Peyer's patch (tissue), 4 donors: ENCODE data around the gene RPL36AL. TPM values are rescaled to one million over a fixed set of nuclear protein-coding genes. Genes with fewer than 3 reads are reported as not detected.

ENCODE experiments used
- DNase-seq, 3 donors: peaks; one replicate each; pipeline ENCODE4 v3.0.0-alpha.2; 2017 to 2019
- H3K27ac ChIP-seq, 4 donors: fragments of 200-600 bp; sonication (generic); one replicate each; pipeline ENCODE4 v1.5.1; 2016 to 2019
- H3K27me3 ChIP-seq, 2 donors: fragments of 200-600 bp; sonication (generic); one replicate each; pipeline ENCODE4 v1.5.1; 2019
- H3K36me3 ChIP-seq, 3 donors: fragments of 200-600 bp; sonication (generic); one replicate each; pipeline ENCODE4 v1.5.1; 2016 to 2019
- H3K4me1 ChIP-seq, 4 donors: fragments of 200-600 bp; sonication (generic); one replicate each; pipeline ENCODE4 v1.5.1; 2016 to 2019
- H3K4me3 ChIP-seq, 4 donors: fragments of 200-600 bp; sonication (generic); 1 replicate in 3 of 4; 2 replicates in 1 of 4; pipeline ENCODE4 v1.5.1; 2016 to 2019; ENCODE audit warnings: mild to moderate bottlenecking in 1 of 4
- H3K9me3 ChIP-seq, 4 donors: fragments of 200-600 bp; sonication (generic); one replicate each; pipeline ENCODE4 v1.5.1; 2016 to 2019; ENCODE audit warnings: mild to moderate bottlenecking in 1 of 4
- CTCF ChIP-seq, 6 experiments: fragments of 450-650 bp in 4 of 6; fragments of 200-600 bp in 2 of 6; sonication (generic) in 1 of 6; IDR thresholded peaks; one replicate each; pipeline ENCODE4 v1.5.1; 2017 to 2019; ENCODE audit warnings: antibody characterized with exemption in 6 of 6, mild to moderate bottlenecking in 3 of 6, moderate library complexity in 1 of 6
- POLR2A ChIP-seq, 2 donors: fragments of 450-650 bp; IDR thresholded peaks; one replicate each; pipeline ENCODE4 v1.5.1; 2017; ENCODE audit warnings: antibody characterized with exemption in 2 of 2, mild to moderate bottlenecking in 2 of 2, moderate library complexity in 2 of 2
- total RNA-seq, 4 donors: library from RNA; depleted of rRNA; stranded (reverse); fragments of >200 nt; gene quantifications; one replicate each; pipeline ENCODE4 v1.1.0, GENCODE V29; 2016

Gene RPL36AL
- total RNA-seq, 4 donors from 2014 or later: 117 to 225 (median 169) TPM

DNA sequence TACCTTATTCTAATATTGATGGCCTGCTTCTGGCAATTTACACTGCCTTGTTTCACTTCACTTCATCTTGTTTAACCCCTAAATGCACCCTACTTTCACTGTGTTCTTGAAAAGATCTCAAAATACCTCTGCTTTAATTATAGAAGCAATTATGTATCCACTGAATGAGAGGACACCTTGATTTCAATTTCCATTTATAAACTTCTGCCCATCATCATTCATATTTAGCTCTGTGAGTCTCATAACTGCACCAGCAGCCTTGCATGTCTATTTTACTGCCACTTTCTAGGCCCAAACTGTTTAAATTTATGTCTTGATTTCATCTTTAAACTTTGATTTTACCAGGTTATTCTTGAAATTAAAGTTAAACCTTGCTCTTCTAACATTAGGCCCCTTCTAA is 21.7 kb upstream of the RPL36AL start:
- DNase-seq: no peak
- peaks cover 0 to 24% (median 1%) of the 10 kb centered on the region in 4 donors for H3K4me1 ChIP-seq
- H3K9me3 ChIP-seq: no peaks in the 10 kb centered on the region
- no peaks in the 10 kb centered on the region for H3K27me3 ChIP-seq
- no peaks in the 10 kb centered on the region for H3K36me3 ChIP-seq
- peak overlapping the region in 1 of 4 donors; percentile 31 for H3K4me3 ChIP-seq
- peak overlapping the region in 3 of 4 donors; percentile 55 to 86 (median 82) for H3K27ac ChIP-seq
- TF ChIP-seq POLR2A (IDR thresholded peaks at IDR 0.05) (no peak), CTCF (IDR thresholded peaks at IDR 0.05) (peak in 1 of 6 experiments; percentile 2)

GRCh38 chr14:49641697-49642129 is 21.3 kb upstream of the RPL36AL start:
- H3K36me3 ChIP-seq: no peaks in the 10 kb centered on the region
- no peaks in the 10 kb centered on the region for H3K9me3 ChIP-seq
- peak; percentile 19 to 81 for TF ChIP-seq POLR2A (IDR thresholded peaks at IDR 0.05)
- peak in 2 of 6 experiments; percentile 9 to 25 for TF ChIP-seq CTCF (IDR thresholded peaks at IDR 0.05)
- peak in 2 of 3 donors; percentile 67 to 87 for DNase-seq
- H3K27ac ChIP-seq: peak overlapping the region in 3 of 4 donors; percentile 56 to 86 (median 82)
- H3K4me3 ChIP-seq: peak overlapping the region in 1 of 4 donors; percentile 31
- peaks cover 0 to 24% (median 1%) of the 10 kb centered on the region in 4 donors for H3K4me1 ChIP-seq
- no peaks in the 10 kb centered on the region for H3K27me3 ChIP-seq

DNA sequence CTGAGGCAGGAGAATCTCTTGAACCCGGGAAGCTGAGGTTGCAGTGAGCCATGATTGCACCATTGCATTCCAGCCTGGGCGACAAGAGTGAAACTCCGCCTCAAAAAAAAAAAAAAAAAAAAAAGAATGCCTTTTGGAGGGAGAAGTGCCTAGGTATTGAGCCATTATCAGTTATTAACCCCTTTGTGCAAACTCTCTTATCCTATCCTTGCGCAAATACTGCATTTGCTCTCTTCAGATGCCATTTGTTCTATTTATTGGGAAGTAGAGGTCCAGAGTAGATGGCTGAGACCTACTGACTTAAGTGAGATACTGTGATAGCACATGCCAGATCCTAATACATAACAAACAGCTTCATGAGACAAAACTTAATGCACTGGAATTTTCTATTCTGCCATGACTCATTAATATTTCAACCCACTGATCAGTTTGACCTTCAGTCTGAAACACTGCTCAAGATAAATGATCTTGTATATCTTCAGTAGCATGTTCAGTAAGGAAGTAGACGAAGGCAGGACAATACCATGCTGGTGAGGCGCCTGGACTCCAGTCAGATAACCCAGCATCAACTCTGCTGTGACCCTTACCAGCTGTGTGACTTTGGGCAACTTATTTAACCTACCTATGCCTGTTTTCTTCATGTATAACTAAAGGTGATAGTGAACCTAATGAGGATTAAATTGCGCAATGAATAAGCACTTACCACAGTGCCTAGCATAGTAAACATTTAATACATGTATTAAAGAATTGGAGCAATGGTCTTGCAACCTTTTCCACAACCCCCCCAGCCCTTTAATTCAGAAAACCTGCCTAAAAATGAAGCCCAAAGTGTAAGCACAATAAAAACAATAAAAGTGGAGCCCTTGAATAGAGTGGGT is 20.4 kb upstream of the RPL36AL start:
- peak; percentile 49 to 84 for TF ChIP-seq POLR2A (IDR thresholded peaks at IDR 0.05)
- TF ChIP-seq CTCF (IDR thresholded peaks at IDR 0.05): no peak
- DNase-seq: peak in 1 of 3 donors; percentile 67
- Histone ChIP-seq H3K4me1 (peaks cover 2 to 32% (median 6%) of the 10 kb centered on the region in 4 donors), H3K27ac (peak overlapping the region in 3 of 4 donors; percentile 56 to 86 (median 82)), H3K4me3 (no peak overlapping the region), H3K27me3 (no peaks in the 10 kb centered on the region), H3K9me3 (no peaks in the 10 kb centered on the region), H3K36me3 (no peaks in the 10 kb centered on the region)

- Histone ChIP-seq H3K27me3 (no peaks in the 10 kb centered on the region), H3K4me1 (peaks cover 2 to 26% (median 6%) of the 10 kb centered on the region in 4 donors), H3K4me3 (no peak overlapping the region), H3K36me3 (no peaks in the 10 kb centered on the region), H3K9me3 (no peaks in the 10 kb centered on the region), H3K27ac (no peak overlapping the region)
- TF ChIP-seq CTCF (IDR thresholded peaks at IDR 0.05) (no peak), POLR2A (IDR thresholded peaks at IDR 0.05) (no peak)
- no peak for DNase-seq
These were observed 17.2 kb upstream of the RPL36AL start for GRCh38 chr14:49637534-49638078.

GRCh38 chr14:49636866-49637265 is 16.4 kb upstream of the RPL36AL start:
- Histone ChIP-seq H3K27me3 (no peaks in the 10 kb centered on the region), H3K4me3 (no peak overlapping the region), H3K4me1 (peaks cover 2 to 30% (median 9%) of the 10 kb centered on the region in 4 donors), H3K36me3 (no peaks in the 10 kb centered on the region), H3K9me3 (no peaks in the 10 kb centered on the region), H3K27ac (peak overlapping the region in 1 of 4 donors; percentile 69)
- TF ChIP-seq CTCF (IDR thresholded peaks at IDR 0.05) (no peak), POLR2A (IDR thresholded peaks at IDR 0.05) (no peak)
- DNase-seq: no peak
